Hypothalamus (tissue), 51 donors: ENCODE results near the gene SCML1.

Experiments
- DNase-seq, 51 donors: peaks; one replicate each; lab custom pipeline; 2025; lab: John Stamatoyannopoulos, UW

The SCML1 gene, protein sequence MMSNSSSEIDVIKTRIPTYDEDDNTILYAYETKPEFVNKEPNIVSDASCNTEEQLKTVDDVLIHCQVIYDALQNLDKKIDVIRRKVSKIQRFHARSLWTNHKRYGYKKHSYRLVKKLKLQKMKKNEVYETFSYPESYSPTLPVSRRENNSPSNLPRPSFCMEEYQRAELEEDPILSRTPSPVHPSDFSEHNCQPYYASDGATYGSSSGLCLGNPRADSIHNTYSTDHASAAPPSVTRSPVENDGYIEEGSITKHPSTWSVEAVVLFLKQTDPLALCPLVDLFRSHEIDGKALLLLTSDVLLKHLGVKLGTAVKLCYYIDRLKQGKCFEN

DNA sequence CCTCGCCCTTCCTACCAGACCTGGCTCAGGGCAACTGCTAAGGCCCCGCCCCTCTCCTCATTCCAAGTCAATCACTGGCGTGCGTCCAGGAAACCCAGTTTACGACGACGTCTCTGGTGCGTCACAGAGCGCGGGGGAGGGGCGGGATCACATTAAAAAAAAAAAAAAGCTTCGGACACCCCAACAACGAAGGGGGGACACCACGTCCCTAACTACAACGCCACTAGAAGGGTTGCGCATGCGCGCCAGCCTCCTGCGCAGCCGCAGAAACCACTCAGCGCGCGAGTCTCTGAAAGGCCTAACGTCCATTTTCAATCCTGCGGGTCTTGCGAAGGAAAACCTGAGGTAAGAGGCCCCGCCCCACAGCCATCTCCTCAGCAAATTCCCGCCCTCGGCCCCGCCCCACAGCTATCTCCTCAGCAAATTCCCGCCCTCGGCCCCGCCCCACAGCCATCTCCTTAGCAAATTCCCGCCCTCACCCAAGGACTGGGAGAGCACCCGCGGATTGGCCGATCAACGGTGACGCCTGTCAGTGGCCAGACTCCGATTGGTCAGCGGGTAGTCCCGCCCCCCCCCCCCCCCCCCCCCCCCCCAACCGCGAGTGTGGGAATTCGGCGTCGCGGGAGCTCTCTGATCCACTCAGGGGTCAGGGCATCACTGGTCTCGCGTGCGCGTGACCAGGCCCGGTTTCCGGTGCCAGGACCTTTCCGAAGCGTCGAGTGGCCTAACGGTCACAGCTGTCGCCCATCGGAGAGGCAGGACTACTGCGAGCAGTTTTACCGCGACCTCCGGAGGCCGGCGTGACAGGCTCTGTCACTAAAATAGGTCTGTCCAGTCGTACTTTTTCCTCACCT is at the start of gene SCML1:
Gene SCML1, plus strand, starts transcription at position 638 of the 854 bp plus-strand sequence. CDS start 6,694 bp downstream, outside the sequence.
- DNase-seq: peak; percentile 34 to 97 (median 91)

DNA sequence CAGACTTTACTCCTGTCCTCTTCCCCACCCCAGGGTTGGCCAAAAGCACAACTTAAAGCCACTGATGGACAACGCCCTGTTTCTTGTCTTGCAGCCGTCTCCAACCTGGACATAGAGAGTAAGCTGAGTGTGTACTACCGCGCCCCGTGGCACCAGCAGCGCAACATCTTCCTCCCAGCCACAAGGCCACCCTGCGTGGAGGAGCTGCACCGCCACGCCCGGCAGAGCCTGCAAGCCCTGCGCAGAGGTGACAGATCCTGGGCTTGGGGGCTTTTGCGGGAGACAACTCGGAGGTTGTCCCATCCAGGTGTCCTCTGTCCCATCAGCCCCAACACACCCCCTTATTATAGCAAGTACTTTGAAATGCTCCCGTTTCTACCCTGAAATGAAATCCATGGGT is 49.6 kb upstream of the SCML1 start:
- DNase-seq: no peak

DNA sequence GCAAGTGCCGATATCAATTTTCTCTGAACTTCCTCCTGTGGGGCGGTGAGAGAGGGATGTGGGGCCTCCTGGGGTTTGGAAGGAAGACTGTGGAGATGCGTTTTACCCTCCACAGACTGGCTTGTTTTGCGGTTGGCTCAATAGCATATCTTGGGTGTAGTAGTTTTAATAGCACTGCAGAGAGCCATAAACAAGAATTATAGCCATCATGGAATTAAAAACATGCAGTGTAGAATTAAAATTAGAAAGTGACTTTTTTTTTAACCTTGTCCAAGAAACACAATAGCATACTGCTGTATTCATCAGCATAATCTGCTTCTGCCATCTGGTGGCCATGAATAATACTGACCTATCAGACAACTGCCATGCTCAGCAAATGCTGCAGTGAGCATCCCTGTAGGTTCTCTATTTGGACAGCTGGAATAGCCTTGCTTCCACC is 47.3 kb upstream of the SCML1 start:
- peak in 29 of 51 donors; percentile 0 to 53 (median 18) for DNase-seq

DNA sequence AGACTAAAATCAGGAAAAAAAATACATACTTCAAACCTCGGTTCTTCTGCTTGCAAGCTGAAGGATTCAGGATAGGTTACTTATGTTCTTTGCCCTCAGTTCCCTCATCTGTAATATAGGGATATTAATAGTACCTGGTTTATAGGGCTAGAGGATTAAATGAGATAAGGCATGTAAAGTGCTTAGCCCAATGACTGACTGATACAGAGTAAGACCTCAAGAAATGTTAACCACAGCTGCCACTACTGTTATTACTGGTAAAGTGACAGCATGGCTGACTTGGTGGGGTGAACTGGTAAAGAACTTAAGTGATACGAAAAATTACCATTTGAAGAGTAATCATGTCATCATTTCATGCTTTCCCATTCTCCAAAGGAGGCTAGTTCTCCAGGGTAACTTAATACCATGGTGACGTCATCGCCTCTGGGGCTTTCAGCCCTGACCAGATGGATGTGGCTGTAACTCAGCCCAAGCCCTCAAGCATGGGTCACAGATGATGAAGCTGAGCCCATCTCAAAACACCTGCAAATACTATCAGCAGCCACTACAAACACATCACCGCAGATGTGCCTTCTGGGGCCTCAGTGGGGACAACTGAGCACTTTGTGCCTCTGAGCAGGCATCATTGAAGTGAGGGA is 44.5 kb upstream of the SCML1 start:
- no peak for DNase-seq

GRCh38 chrX:17697191-17697590 is 40.1 kb upstream of the SCML1 start:
- no peak for DNase-seq

DNA sequence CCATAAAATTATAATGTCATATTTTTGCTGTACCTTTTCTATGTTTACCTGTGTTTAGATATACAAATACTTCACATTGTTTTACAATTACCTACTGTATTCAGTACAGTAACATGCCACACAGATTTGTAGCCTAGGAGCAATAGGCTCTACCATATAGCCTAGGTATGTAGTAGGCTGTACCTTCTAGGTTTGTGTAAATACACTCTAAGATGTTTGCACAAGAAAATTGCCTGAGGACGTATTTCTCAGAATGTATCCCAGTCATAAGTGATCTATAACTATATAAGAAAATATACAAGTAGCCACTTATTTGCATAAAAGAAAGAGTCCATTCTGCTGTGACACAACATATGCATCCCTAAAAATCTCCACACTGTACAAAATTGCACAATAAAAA is 36.3 kb upstream of the SCML1 start:
- DNase-seq: no peak

- no peak for DNase-seq
These were observed 34.1 kb upstream of the SCML1 start for GRCh38 chrX:17703201-17703600.

DNA sequence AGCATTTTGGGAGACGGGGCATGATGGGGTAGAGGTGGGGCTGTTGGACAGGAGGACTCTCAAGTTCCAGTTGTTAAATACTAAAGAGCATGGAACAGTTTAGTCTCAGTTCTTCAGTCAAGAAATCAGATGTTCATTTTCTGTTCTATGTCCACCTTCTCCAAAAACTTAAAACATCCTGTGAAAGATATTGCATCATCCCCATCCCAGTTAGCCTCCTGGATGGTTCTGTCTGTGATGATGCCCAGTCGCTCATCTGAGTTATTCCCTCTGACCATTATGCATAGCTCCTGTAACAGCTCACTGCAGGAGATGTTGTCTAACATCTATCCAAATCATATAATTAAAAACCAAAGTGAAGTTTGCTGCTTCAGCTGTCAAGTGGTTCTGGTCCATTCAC is 32.1 kb upstream of the SCML1 start:
- DNase-seq: no peak

GRCh38 chrX:17706676-17707075 is 30.6 kb upstream of the SCML1 start:
- no peak for DNase-seq

DNA sequence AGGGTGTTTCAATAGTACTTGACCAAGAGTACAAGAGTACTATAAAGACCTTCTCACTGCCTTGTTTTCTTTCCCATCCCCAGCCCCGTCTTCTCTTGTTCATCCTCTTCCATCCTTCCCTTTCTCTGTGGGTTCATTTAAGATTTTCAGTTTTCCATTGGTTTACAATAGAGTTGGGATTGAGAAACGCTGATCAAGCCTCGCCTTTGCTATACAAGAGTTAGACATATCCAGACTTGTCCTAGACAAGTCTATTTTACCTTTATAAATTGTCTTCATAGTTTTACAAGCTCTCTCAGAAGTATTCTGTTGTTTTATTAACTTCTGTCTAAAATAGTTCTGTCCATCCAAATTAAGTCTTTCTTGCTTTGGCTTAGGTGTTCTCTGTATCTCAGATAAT is 29.6 kb upstream of the SCML1 start:
- no peak for DNase-seq

GRCh38 chrX:17710871-17711301 is 26.4 kb upstream of the SCML1 start:
- DNase-seq: peak in 7 of 51 donors; percentile 0 to 7 (median 1)

DNA sequence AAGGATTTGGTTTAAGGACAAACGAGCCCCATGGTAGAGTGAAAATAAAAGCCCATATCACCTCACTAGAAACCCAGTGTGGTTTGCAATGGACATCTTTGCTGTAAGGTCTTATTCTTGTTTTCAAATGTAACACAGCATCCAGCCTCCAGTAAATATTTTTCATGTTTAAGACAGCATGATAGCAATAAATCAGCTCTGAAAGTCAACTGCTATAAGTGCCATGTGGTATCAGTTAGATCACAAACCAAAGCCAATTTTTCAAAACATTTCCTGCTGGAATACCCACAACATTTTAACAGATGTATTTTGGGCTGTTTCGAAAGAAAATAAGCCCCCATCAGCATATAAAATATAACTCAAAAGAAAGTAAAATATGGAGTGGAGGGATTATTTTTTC is 24.0 kb upstream of the SCML1 start:
- no peak for DNase-seq

GRCh38 chrX:17718649-17719165 is 18.6 kb upstream of the SCML1 start:
- DNase-seq: no peak

DNA sequence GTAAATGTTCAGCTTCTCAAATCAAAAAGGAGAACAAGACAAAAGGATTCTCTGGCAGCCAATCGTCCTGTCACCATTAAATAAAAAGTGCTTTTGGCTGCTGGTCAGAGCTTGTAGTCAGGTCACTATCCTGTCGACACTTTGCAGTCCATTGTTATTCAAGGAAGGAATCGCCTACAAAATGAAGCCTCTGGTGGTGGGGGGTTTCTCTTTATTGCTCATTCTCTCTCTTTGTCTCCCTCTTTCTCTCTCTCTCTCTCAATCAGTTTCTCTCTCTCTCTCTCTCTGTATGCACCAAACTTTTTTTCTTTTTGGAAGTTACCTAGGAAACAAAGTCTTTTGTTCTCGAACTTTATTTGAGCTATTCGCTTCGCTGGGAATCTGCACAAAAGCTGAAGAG is 17.6 kb upstream of the SCML1 start:
- no peak for DNase-seq

DNA sequence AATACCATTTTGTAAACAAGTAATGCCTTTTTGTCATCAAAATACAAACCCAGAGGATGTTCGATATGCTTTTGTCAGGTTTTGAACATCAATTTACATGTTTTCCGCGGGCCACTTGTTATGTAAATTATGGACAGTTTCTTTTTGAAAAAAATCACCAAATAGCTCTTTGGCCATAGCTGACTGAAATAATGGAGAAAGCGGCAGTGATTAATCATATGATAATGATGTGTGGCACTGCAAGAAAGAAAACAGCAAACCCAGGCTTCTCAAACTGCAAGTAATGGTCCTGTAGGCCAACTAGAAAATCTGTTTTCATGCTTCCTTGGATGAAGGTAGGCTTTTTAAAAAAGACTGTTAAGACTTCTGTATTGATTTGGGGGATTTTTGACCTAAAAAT is 15.6 kb upstream of the SCML1 start:
- DNase-seq: no peak

DNA sequence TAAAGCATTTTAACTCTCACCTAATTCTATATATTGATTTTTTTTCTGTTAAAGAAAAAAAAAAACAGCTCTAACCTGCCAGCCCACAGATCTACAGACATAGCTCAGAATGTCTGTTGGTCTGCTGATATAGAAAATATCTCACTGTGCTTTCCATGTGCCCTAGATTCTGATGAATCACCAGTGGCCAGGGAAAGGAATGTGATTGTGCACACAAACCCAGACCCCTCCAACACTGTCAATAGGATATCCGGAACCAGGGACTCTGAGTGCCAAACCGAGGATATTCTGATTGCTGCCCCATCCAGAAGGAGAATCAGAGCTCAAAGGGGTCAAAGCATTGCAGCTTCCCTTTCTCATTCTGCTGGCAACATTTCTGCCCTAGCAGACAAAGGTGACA is 12.1 kb upstream of the SCML1 start:
- DNase-seq: no peak

GRCh38 chrX:17732138-17732783 is 5.0 kb upstream of the SCML1 start:
- no peak for DNase-seq

- no peak for DNase-seq
These were observed 1.9 kb upstream of the SCML1 start for GRCh38 chrX:17735406-17735805.

DNA sequence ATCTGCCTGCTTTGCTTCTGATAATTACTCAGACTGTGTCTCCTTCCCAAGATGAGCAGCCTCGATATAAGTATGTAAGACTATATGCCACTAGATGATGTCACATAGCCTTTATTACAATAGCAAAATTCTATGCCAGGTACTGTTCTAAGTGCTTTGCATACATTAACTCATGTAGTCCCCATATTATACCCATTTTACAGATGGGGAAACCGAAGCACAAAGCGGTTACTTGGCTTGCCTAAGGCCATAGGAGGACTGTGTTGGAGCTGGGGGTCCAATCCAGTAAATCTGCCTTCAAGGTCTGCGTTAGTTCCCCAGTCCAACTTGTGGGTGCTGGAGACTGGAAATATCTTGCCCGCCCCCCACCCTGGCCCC is 826 bp upstream of the SCML1 start:
- no peak for DNase-seq

DNA sequence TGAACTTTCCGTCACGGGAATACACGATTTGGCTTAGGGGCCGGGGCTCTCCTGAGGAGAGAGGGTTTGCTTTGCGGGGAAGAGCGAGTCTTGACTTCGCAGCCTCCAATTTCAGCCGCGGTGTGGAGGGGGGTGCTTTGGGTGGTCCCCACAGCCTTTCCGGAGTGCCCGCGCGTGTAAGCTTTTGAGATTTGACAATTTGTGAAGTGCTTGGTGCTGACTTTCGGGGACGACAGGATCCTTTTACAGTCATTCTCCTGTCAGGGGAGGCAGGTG is 355 bp downstream of the SCML1 start:
- DNase-seq: peak in 3 of 51 donors; percentile 32 to 58 (median 38)
